H1 (cell line): ENCODE results near the gene TRIM71. TPM values are rescaled to one million over a fixed set of nuclear protein-coding genes. Genes with fewer than 3 reads are reported as not detected.

Experiments
- CTCF ChIA-PET: fragments of 300-600 bp; sonication (Branson Sonifier 250); formaldehyde crosslinking; loops from one replicate; lab custom pipeline; 2021; ENCODE audit not compliant: partially characterized antibody; lab: Charles Lee
- POLR2A ChIA-PET: fragments of 300-600 bp; sonication (Branson Sonifier 250); formaldehyde crosslinking; loops from one replicate; lab custom pipeline; 2021; ENCODE audit warnings: inconsistent platforms; ENCODE audit not compliant: partially characterized antibody; lab: Charles Lee
- DNase-seq, 2 experiments: peaks; one replicate each; pipeline versions ENCODE4 v3.0.0 to v3.0.0-alpha.2; 2010 to 2022; ENCODE audit warnings: low spot score in 2 of 2, low read depth in 1 of 2, mixed read lengths in 1 of 2
- FAIRE-seq: peaks from 2 replicates; lab custom pipeline; 2011; peaks lifted over from hg19 to GRCh38; lab: Jason Lieb, UNC
- H2AFZ ChIP-seq: 2 replicates; pipeline ENCODE4 v1.8.1; 2012; ENCODE audit warnings: low read length, inconsistent platforms
- H2AK5ac ChIP-seq: 2 replicates; pipeline ENCODE4 v1.6.1; 2013; ENCODE audit warnings: low read depth, low read length
- H2BK120ac ChIP-seq: replicated peaks from 2 replicates; pipeline ENCODE3; 2013; ENCODE audit warnings: low read depth, low read length, inconsistent platforms
- H2BK12ac ChIP-seq: 2 replicates; pipeline ENCODE4 v1.6.1; 2013; ENCODE audit warnings: low read depth, low read length
- H2BK15ac ChIP-seq: 2 replicates; pipeline ENCODE4 v1.6.1; 2013; ENCODE audit warnings: low read length
- H2BK20ac ChIP-seq: 2 replicates; pipeline ENCODE4 v1.6.1; 2013; ENCODE audit warnings: low read length
- H2BK5ac ChIP-seq: 2 replicates; pipeline ENCODE4 v1.6.1; 2013; ENCODE audit warnings: low read depth, low read length
- H3K14ac ChIP-seq: 2 replicates; pipeline ENCODE4 v1.6.1; 2013; ENCODE audit warnings: inconsistent platforms; ENCODE audit not compliant: insufficient read length
- H3K18ac ChIP-seq: 2 replicates; pipeline ENCODE4 v1.6.1; 2013; ENCODE audit warnings: low read length; ENCODE audit errors: extremely low read depth
- H3K23ac ChIP-seq: 2 replicates; pipeline ENCODE4 v1.6.1; 2013; ENCODE audit warnings: inconsistent platforms; ENCODE audit not compliant: insufficient read length
- H3K23me2 ChIP-seq: 2 replicates; pipeline ENCODE4 v1.6.1; 2013; ENCODE audit warnings: low read depth, low read length
- H3K27ac ChIP-seq: 2 replicates; pipeline ENCODE4 v1.6.1; 2011; ENCODE audit warnings: low read depth, low read length, inconsistent platforms
- H3K27me3 ChIP-seq, 4 experiments: replicated peaks in 1 of 4; 1 replicate in 1 of 4; 2 replicates in 3 of 4; pipeline versions ENCODE4 v1.6.1 to v1.8.1; 2011 to 2013; ENCODE audit warnings: low read length in 3 of 4, mild to moderate bottlenecking in 3 of 4, inconsistent platforms in 2 of 4, mixed read lengths in 2 of 4, moderate library complexity in 1 of 4; ENCODE audit not compliant: control insufficient read depth in 3 of 4, insufficient read depth in 3 of 4; ENCODE audit errors: extremely low read depth in 1 of 4
- H3K36me3 ChIP-seq, 4 experiments: 2 replicates each; pipeline versions ENCODE4 v1.6.1 to v1.8.1; 2011 to 2013; ENCODE audit warnings: mild to moderate bottlenecking in 4 of 4, low read length in 3 of 4, moderate library complexity in 2 of 4, control low read depth in 1 of 4, inconsistent platforms in 1 of 4; ENCODE audit not compliant: insufficient read depth in 4 of 4, control insufficient read depth in 2 of 4
- H3K4ac ChIP-seq: replicated peaks from 2 replicates; pipeline ENCODE3; 2013; ENCODE audit warnings: low read length, low read depth, mixed read lengths, inconsistent platforms; ENCODE audit not compliant: insufficient read length
- H3K4me1 ChIP-seq, 4 experiments: replicated peaks in 1 of 4; 1 replicate in 1 of 4; 2 replicates in 3 of 4; pipeline versions ENCODE4 v1.6.1 to v1.8.1; 2011 to 2013; ENCODE audit warnings: low read length in 3 of 4, inconsistent platforms in 2 of 4, mixed read lengths in 1 of 4; ENCODE audit not compliant: insufficient read depth in 4 of 4, control insufficient read depth in 3 of 4
- H3K4me2 ChIP-seq, 2 experiments: 2 replicates each; pipeline versions ENCODE4 v1.6.1 to v1.8.1; 2011 to 2013; ENCODE audit warnings: low read depth in 2 of 2, low read length in 2 of 2, control low read depth in 1 of 2, inconsistent platforms in 1 of 2, mild to moderate bottlenecking in 1 of 2; ENCODE audit not compliant: insufficient read depth in 1 of 2
- H3K4me3 ChIP-seq, 4 experiments: fragments of 200-600, 300-600 bp in 1 of 4; sonication (generic), shearing (Covaris generic), sonication (Bioruptor Twin) in 1 of 4; 2 replicates each; pipeline versions ENCODE4 v1.5.1 to v1.8.1; 2011 to 2016; ENCODE audit warnings: low read length in 4 of 4, low read depth in 3 of 4, control low read depth in 2 of 4, inconsistent platforms in 2 of 4, mild to moderate bottlenecking in 2 of 4, mixed read lengths in 1 of 4, moderate library complexity in 1 of 4; ENCODE audit not compliant: insufficient read depth in 2 of 4; ENCODE audit errors: extremely low read depth in 1 of 4
- H3K56ac ChIP-seq: replicated peaks from 2 replicates; pipeline ENCODE3; 2013; ENCODE audit warnings: low read depth, mild to moderate bottlenecking, mixed read lengths, low read length, inconsistent platforms; ENCODE audit not compliant: insufficient read length
- H3K79me1 ChIP-seq: 2 replicates; pipeline ENCODE4 v1.6.1; 2013; ENCODE audit warnings: low read depth, low read length, control low read depth
- H3K79me2 ChIP-seq, 2 experiments: 2 replicates each; pipeline versions ENCODE4 v1.6.1 to v1.8.1; 2012 to 2013; ENCODE audit warnings: low read length in 2 of 2, mild to moderate bottlenecking in 2 of 2, inconsistent platforms in 1 of 2; ENCODE audit not compliant: insufficient read depth in 2 of 2, control insufficient read depth in 1 of 2
- H3K9ac ChIP-seq, 4 experiments: replicated peaks in 1 of 4; 1 replicate in 1 of 4; 2 replicates in 3 of 4; pipeline versions ENCODE4 v1.6.1 to v1.8.1; 2011 to 2013; ENCODE audit warnings: low read depth in 3 of 4, low read length in 3 of 4, control low read depth in 2 of 4, mild to moderate bottlenecking in 2 of 4, moderate library complexity in 2 of 4, inconsistent platforms in 1 of 4; ENCODE audit errors: extremely low read depth in 1 of 4
- H3K9me3 ChIP-seq, 2 experiments: 2 replicates each; pipeline versions ENCODE4 v1.6.1 to v1.8.1; 2012 to 2013; ENCODE audit warnings: mild to moderate bottlenecking in 2 of 2, moderate library complexity in 2 of 2, control low read depth in 1 of 2, inconsistent platforms in 1 of 2, low read depth in 1 of 2, low read length in 1 of 2, mixed read lengths in 1 of 2; ENCODE audit not compliant: insufficient read depth in 2 of 2
- H4K20me1 ChIP-seq, 2 experiments: replicated peaks in 1 of 2; 2 replicates each; pipeline versions ENCODE3 to v1.8.1; 2011 to 2013; ENCODE audit warnings: inconsistent platforms in 2 of 2, low read length in 2 of 2, mild to moderate bottlenecking in 1 of 2; ENCODE audit not compliant: insufficient read depth in 2 of 2, control insufficient read depth in 1 of 2
- H4K5ac ChIP-seq: 2 replicates; pipeline ENCODE4 v1.6.1; 2013; ENCODE audit warnings: low read length, low read depth, mixed read lengths, inconsistent platforms; ENCODE audit not compliant: insufficient read length
- H4K8ac ChIP-seq: 2 replicates; pipeline ENCODE4 v1.8.0; 2013; ENCODE audit warnings: mild to moderate bottlenecking, moderate library complexity, low read length, inconsistent platforms; ENCODE audit not compliant: insufficient read depth; ENCODE audit errors: extremely low read depth
- H4K91ac ChIP-seq: replicated peaks from 2 replicates; pipeline ENCODE3; 2013; ENCODE audit warnings: low read length, mixed read lengths, inconsistent platforms; ENCODE audit not compliant: insufficient read length
- CEBPB ChIP-seq: IDR thresholded peaks from 2 replicates; pipeline ENCODE4 v1.6.1; 2012; ENCODE audit warnings: low read depth, low read length
- CTCF ChIP-seq, 3 experiments: IDR thresholded peaks; 1 replicate in 2 of 3; 2 replicates in 1 of 3; pipeline versions ENCODE4 v1.5.1 to v1.6.1; 2011; ENCODE audit warnings: low read length in 3 of 3, mild to moderate bottlenecking in 3 of 3, inconsistent platforms in 2 of 3, low read depth in 1 of 3, moderate library complexity in 1 of 3; ENCODE audit not compliant: insufficient read depth in 1 of 3; ENCODE audit errors: control extremely low read depth in 1 of 3
- GTF2F1 ChIP-seq: IDR thresholded peaks from 2 replicates; pipeline ENCODE4 v1.6.1; 2012; ENCODE audit warnings: low read depth, low read length, improper control_type of control experiment, borderline replicate concordance
- RFX5 ChIP-seq: IDR thresholded peaks from 2 replicates; pipeline ENCODE4 v1.6.1; 2011; ENCODE audit warnings: low read depth, low read length, improper control_type of control experiment, borderline replicate concordance
- RNF2 ChIP-seq: fragments of 200-900, 300-1000 bp; sonication (generic); IDR thresholded peaks from 2 replicates; pipeline ENCODE4 v1.7.1; 2016; ENCODE audit warnings: borderline replicate concordance, low read depth, mild to moderate bottlenecking, antibody characterized with exemption, low read length; ENCODE audit not compliant: poor library complexity, severe bottlenecking; ENCODE audit errors: missing control alignments
- RXRA ChIP-seq: IDR thresholded peaks from 2 replicates; pipeline ENCODE4 v1.6.1; 2011; ENCODE audit warnings: low read depth, mild to moderate bottlenecking, low read length, moderate library complexity; ENCODE audit not compliant: insufficient read depth
- SAP30 ChIP-seq: fragments of 300-600 bp; sonication (generic); IDR thresholded peaks from 2 replicates; pipeline ENCODE4 v1.7.1; 2012; ENCODE audit warnings: low read length, moderate library complexity, mild to moderate bottlenecking, inconsistent platforms; ENCODE audit not compliant: insufficient read depth, insufficient replicate concordance
- SIX5 ChIP-seq: IDR thresholded peaks from 2 replicates; pipeline ENCODE4 v1.6.1; 2011; ENCODE audit warnings: mild to moderate bottlenecking, low read depth, low read length
- SP2 ChIP-seq: IDR thresholded peaks from 2 replicates; pipeline ENCODE4 v1.6.1; 2012; ENCODE audit warnings: mild to moderate bottlenecking, low read length, inconsistent platforms
- YY1 ChIP-seq: IDR thresholded peaks from 2 replicates; pipeline ENCODE4 v1.6.1; 2011; ENCODE audit warnings: low read depth, mild to moderate bottlenecking, low read length
- ZNF274 ChIP-seq: IDR thresholded peaks from 2 replicates; pipeline ENCODE4 v1.7.0; 2012; ENCODE audit warnings: low read length, borderline replicate concordance; ENCODE audit errors: extremely low read depth
- WGBS, 2 experiments: shearing (Covaris generic) in 1 of 2; methylation state at CpG; one replicate each; pipeline versions ENCODE4 v1.1.6 to v1.1.7; 2013 to 2015; ENCODE audit warnings: low lambda C conversion rate in 2 of 2, mixed read lengths in 2 of 2, inconsistent platforms in 1 of 2, low coverage in 1 of 2, missing lambda C conversion rate in 1 of 2; ENCODE audit not compliant: insufficient replicate concordance in 2 of 2, insufficient coverage in 1 of 2, insufficient read length in 1 of 2; ENCODE audit errors: extremely low coverage in 1 of 2, missing lambda C conversion rate in 1 of 2; 5-methylcytosine and 5-hydroxymethylcytosine counted together
- polyA plus RNA-seq, 7 experiments: library from polyadenylated mRNA; depleted of rRNA in 3 of 7; stranded (reverse) in 5 of 7; unstranded in 2 of 7; fragments of >200 nt in 5 of 7; fragments of 200-250 nt in 2 of 7; gene quantifications; 1 replicate in 5 of 7; 2 replicates in 1 of 7; 4 replicates in 1 of 7; pipeline versions ENCODE4 v1.2.1 to v1.2.3, GENCODE V29; 2011 to 2013; ENCODE audit warnings: missing spikeins in 2 of 7, mixed read lengths in 2 of 7
- total RNA-seq: library from RNA; stranded (reverse); fragmentation: NEBNext Ultra II Directional; extraction: Animal tissue kit (Norgen Biotek cat#: 25700); gene quantifications from 2 replicates; pipeline ENCODE4 v1.2.1, GENCODE V29; 2021

TRIM71 gene
- total and polyA plus RNA-seq, 2 of the 8 experiments (the other 6 are each of a cell fraction or from before 2014, with no cell fraction given) = 53.7 to 293 TPM

DNA sequence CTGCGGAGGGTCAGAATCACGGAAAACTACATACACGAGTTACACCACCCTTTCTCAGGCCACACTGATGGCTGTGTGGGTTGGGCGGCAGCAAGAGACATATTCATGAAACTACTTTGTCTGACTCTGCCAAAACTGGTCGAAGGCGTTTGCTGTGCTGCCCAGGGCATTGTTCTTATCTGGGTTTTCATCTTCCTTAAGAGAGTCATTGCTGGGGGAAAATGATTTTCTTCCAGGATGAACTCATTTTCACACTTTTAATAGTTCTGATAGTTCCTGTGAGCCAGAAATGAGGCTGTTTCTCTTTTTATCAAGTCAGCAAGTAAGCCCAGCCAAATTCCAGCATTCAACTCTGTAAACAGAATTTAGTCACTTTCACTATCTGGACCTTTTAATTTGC lies 47.6 kb downstream of the TRIM71 start:
- no peak overlapping the region for H3K27ac ChIP-seq
- ChIA-PET CTCF (interaction anchor here (0.6 to 3.1 kb wide), 3 partner anchors 8 to 133 kb away, joined by 3 to 21 read pairs (median 4); no protein-coding TSS in a partner anchor), POLR2A (interaction anchor here (1.0 to 3.2 kb wide), 10 partner anchors 8 to 49 kb away, joined by 3 to 23 read pairs (median 6); no protein-coding TSS in a partner anchor)
- no peak overlapping the region for H3K9ac ChIP-seq
- peaks cover 3% of the 10 kb centered on the region; the same call in 1 of the 2 replicates for H3K23me2 ChIP-seq
- no peaks in the 10 kb centered on the region for H3K27me3 ChIP-seq
- H2BK20ac ChIP-seq = no peak overlapping the region
- H2BK5ac ChIP-seq = peak overlapping the region; percentile 63; the same call in 1 of the 2 replicates
- H3K36me3 ChIP-seq = peaks cover 0 to 16% (median 0%) of the 10 kb centered on the region in 4 experiments; a peak in 4 of 8 replicates
- FAIRE-seq (no peak), DNase-seq (no peak)
- no peak overlapping the region for H4K5ac ChIP-seq
- no peak overlapping the region for H3K56ac ChIP-seq
- H3K4ac ChIP-seq = no peak overlapping the region
- H3K79me1 ChIP-seq = peaks cover 11% of the 10 kb centered on the region
- no peak overlapping the region for H4K8ac ChIP-seq
- H3K4me2 ChIP-seq = peak overlapping the region; percentile 30 to 98; a peak in 3 of 4 replicates
- H2AK5ac ChIP-seq = no peak overlapping the region
- no peak overlapping the region for H3K14ac ChIP-seq
- H3K4me3 ChIP-seq = no peak overlapping the region
- H4K20me1 ChIP-seq = peaks cover 44 to 47% of the 10 kb centered on the region in 2 experiments
- H2BK120ac ChIP-seq = no peak overlapping the region
- H4K91ac ChIP-seq = no peak overlapping the region
- H2BK15ac ChIP-seq = no peak overlapping the region
- WGBS, 2 experiments = 72% methylated on average over 6 of the region's 6 CpGs; no CpG with 5 or more reads in 1 of the 2 experiments
- H3K18ac ChIP-seq = no peak overlapping the region
- peaks cover 74 to 98% of the 10 kb centered on the region in 2 experiments for H3K79me2 ChIP-seq
- no peak overlapping the region for H2BK12ac ChIP-seq
- H3K9me3 ChIP-seq = no peaks in the 10 kb centered on the region
- peaks cover 41 to 65% (median 63%) of the 10 kb centered on the region in 4 experiments for H3K4me1 ChIP-seq
- H3K23ac ChIP-seq = no peak overlapping the region
- no peak overlapping the region for H2AFZ ChIP-seq
- no peak for TF ChIP-seq ZNF274
- no peak for TF ChIP-seq RXRA
- no peak for TF ChIP-seq YY1
- TF ChIP-seq SIX5 = no peak
- no peak for TF ChIP-seq CEBPB
- no peak for TF ChIP-seq CTCF (IDR thresholded peaks at IDR 0.05; ENCODE audit: control extremely low read depth in 1 of 3, insufficient read depth in 1 of 3, low read depth in 1 of 3, low read length in 3 of 3)
- no peak for TF ChIP-seq SP2
- no peak for TF ChIP-seq RNF2
- TF ChIP-seq GTF2F1 = no peak
- TF ChIP-seq SAP30 = no peak
- no peak for TF ChIP-seq RFX5
